Astrocyte (in vitro differentiated cells and primary cell): ENCODE results near the gene PROSER3.

Experiments used
- CTCF ChIP-seq: IDR thresholded peaks from 2 replicates; pipeline ENCODE4 v1.5.1; 2011; ENCODE audit warnings: low read depth, mild to moderate bottlenecking, inconsistent platforms, low read length, moderate library complexity; ENCODE audit not compliant: insufficient read depth
- EZH2 ChIP-seq: IDR thresholded peaks from 2 replicates; pipeline ENCODE4 v1.6.1; 2012; ENCODE audit warnings: mild to moderate bottlenecking, low read length, inconsistent platforms; ENCODE audit not compliant: insufficient read depth

- no peak for TF ChIP-seq EZH2
- TF ChIP-seq CTCF = no peak
These were observed 38.9 kb downstream of the PROSER3 start for GRCh38 chr19:35796645-35797542.
